HepG2 (cell line): ENCODE measurements around the gene TRIM72. TPM values are rescaled to one million over a fixed set of nuclear protein-coding genes. Genes with fewer than 3 reads are reported as not detected.

Experiments
- ATF4 ChIP-seq, 2 experiments: fragments of 450-650 bp in 1 of 2; sonication (generic) in 1 of 2; formaldehyde crosslinking; IDR thresholded peaks; 2 replicates each; pipeline versions ENCODE4 v1.5.0 to v1.8.0; 2020 to 2022; ENCODE audit warnings: mild to moderate bottlenecking in 1 of 2, missing genetic modification reagents in 1 of 2
- FOXP4 ChIP-seq: sonication (generic); formaldehyde crosslinking; IDR thresholded peaks from 2 replicates; pipeline ENCODE4 v1.4.0; 2020; ENCODE audit warnings: missing genetic modification reagents
- GABPB1 ChIP-seq: IDR thresholded peaks from 2 replicates; pipeline ENCODE4 v1.6.1; 2016; ENCODE audit warnings: mild to moderate bottlenecking, missing genetic modification reagents, moderate library complexity, missing compliant biosample characterization
- KLF12 ChIP-seq: sonication (generic); formaldehyde crosslinking; IDR thresholded peaks from 2 replicates; pipeline ENCODE4 v1.4.0; 2020; ENCODE audit warnings: missing genetic modification reagents, borderline replicate concordance
- KLF6 ChIP-seq: IDR thresholded peaks from 2 replicates; pipeline ENCODE4 v1.8.0; 2016; ENCODE audit warnings: missing biosample characterization, missing genetic modification reagents
- LBX2 ChIP-seq: sonication (generic); formaldehyde crosslinking; IDR thresholded peaks from 2 replicates; pipeline ENCODE4 v1.5.0; 2020; ENCODE audit warnings: missing genetic modification reagents, mild to moderate bottlenecking, borderline replicate concordance
- MXI1 ChIP-seq: IDR thresholded peaks from 3 replicates; pipeline ENCODE4 v1.6.1; 2012; ENCODE audit warnings: low read depth, low read length, inconsistent platforms, borderline replicate concordance
- POLR2A ChIP-seq, 2 experiments: IDR thresholded peaks; 2 replicates each; pipeline ENCODE4 v1.6.1; 2011; ENCODE audit warnings: low read depth in 2 of 2, low read length in 2 of 2, mild to moderate bottlenecking in 1 of 2, moderate library complexity in 1 of 2; ENCODE audit not compliant: insufficient read depth in 1 of 2
- POLR2AphosphoS2 ChIP-seq: IDR thresholded peaks from 2 replicates; pipeline ENCODE4 v1.6.1; 2011; ENCODE audit warnings: low read depth, low read length, improper control_type of control experiment
- RBAK ChIP-seq: sonication (generic); formaldehyde crosslinking; IDR thresholded peaks from 2 replicates; pipeline ENCODE4 v1.5.1; 2020; ENCODE audit warnings: mild to moderate bottlenecking, missing genetic modification reagents
- SNAPC2 ChIP-seq: sonication (generic); formaldehyde crosslinking; IDR thresholded peaks from 2 replicates; pipeline ENCODE4 v1.8.1; 2022; ENCODE audit warnings: mild to moderate bottlenecking, missing genetic modification reagents
- SRF ChIP-seq: IDR thresholded peaks from 2 replicates; pipeline ENCODE4 v1.6.1; 2011; ENCODE audit warnings: mild to moderate bottlenecking, low read depth, low read length, moderate library complexity
- TOPORS ChIP-seq: sonication (generic); formaldehyde crosslinking; IDR thresholded peaks from 2 replicates; pipeline ENCODE4 v1.8.0; 2023; ENCODE audit warnings: mild to moderate bottlenecking, missing genetic modification reagents
- U2AF1 ChIP-seq: fragments of 200-400 bp; formaldehyde crosslinking; optimal IDR thresholded peaks from 2 replicates; pipeline ENCODE3; 2017; ENCODE audit warnings: mild to moderate bottlenecking, low read depth, low read length
- UBTF ChIP-seq: sonication (generic); formaldehyde crosslinking; IDR thresholded peaks from 2 replicates; pipeline ENCODE4 v1.4.0; 2020; ENCODE audit warnings: mild to moderate bottlenecking, missing genetic modification reagents
- ZC3H4 ChIP-seq: sonication (generic); formaldehyde crosslinking; IDR thresholded peaks from 2 replicates; pipeline ENCODE4 v1.4.0; 2020; ENCODE audit warnings: missing genetic modification reagents, borderline replicate concordance
- ZNF121 ChIP-seq: sonication (generic); formaldehyde crosslinking; IDR thresholded peaks from 2 replicates; pipeline ENCODE4 v1.5.0; 2020; ENCODE audit warnings: mild to moderate bottlenecking, missing genetic modification reagents
- ZNF605 ChIP-seq: sonication (generic); formaldehyde crosslinking; IDR thresholded peaks from 2 replicates; pipeline ENCODE4 v1.8.0; 2022; ENCODE audit warnings: mild to moderate bottlenecking, missing genetic modification reagents
- ZNF891 ChIP-seq: sonication (generic); formaldehyde crosslinking; IDR thresholded peaks from 2 replicates; pipeline ENCODE4 v1.5.0; 2020; ENCODE audit warnings: mild to moderate bottlenecking, missing genetic modification reagents
- ZSCAN5A ChIP-seq: sonication (generic); formaldehyde crosslinking; IDR thresholded peaks from 2 replicates; pipeline ENCODE4 v1.8.0; 2022; ENCODE audit warnings: mild to moderate bottlenecking, missing genetic modification reagents, borderline replicate concordance
- polyA plus RNA-seq, 8 experiments: library from polyadenylated mRNA; depleted of rRNA in 3 of 8; stranded (reverse) in 7 of 8; unstranded in 1 of 8; fragments of >200 nt; fragmentation: Illumina TruSeq in 4 of 8; extraction: Trizol in 4 of 8; gene quantifications; 2 replicates each; pipeline versions ENCODE4 v1.2.1 to v1.2.3, GENCODE V29; 2011 to 2016; ENCODE audit warnings: low read depth in 4 of 8, missing spikeins in 1 of 8, mixed read lengths in 1 of 8; ENCODE audit not compliant: insufficient read depth in 1 of 8
- total RNA-seq, 5 experiments: library from RNA; depleted of rRNA; stranded (reverse); fragments of >200 nt; fragmentation: Illumina TruSeq; extraction: Trizol; gene quantifications; 2 replicates each; pipeline ENCODE4 v1.2.3, GENCODE V29; 2016; ENCODE audit warnings: low read depth in 1 of 5
- TF ChIP-seq, protein P1 (sequence below): sonication (generic); formaldehyde crosslinking; IDR thresholded peaks from 2 replicates; pipeline ENCODE4 v1.8.1; 2023; ENCODE audit warnings: mild to moderate bottlenecking, missing genetic modification reagents

The TRIM72 gene
- total and polyA plus RNA-seq, 2 of the 13 experiments (the other 11 are each of a cell fraction or from before 2014, with no cell fraction given): not detected

DNA sequence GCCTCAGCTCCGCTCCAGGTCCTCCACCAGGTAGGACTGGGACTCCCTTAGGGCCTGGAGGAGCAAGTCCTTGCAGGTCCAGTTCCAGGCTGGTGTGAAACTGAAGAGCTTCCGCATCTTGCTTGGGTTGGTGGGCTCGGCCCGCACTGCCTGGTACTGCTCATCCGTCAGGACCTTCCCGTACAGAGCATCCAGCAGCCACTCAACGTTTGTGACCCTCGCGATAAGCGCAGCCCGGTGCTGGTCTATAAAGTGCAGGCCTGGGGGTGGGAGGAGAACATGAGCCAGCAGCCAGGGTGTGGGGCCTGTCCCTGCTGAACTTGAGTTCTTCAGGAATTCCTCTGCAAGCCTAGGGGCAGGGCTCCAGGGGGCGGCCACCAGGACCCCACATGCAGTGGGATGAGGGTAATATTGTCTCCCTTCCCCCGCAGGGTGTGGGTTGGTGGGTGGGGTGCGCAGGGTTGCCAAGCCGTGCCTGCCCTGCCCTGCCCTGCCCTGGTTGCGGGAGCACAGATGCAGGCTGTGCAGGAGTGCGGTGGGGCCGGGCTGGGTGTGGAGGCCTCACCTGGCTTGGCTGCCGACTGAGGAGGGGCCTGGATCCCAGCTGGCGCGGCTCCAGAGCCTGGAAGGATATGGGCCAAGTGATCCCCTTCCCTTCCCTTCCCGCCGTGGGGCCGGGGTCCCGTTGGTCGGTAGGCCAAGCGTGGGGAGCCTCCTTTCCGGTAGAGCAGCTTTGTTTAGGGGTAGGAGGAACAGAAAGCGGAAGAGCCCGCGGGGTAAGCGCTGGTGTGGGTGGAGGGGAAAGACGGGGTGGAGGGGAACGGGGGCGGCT, 12.1 kb upstream of the TRIM72 start (continued):
- TF ChIP-seq FOXP4 (CRISPR knock-in tag): no peak
- TF ChIP-seq ZC3H4 (CRISPR knock-in tag): peak; percentile 32; the same call in 1 of the 2 replicates
- no peak for TF ChIP-seq ATF4 (CRISPR knock-in tag; IDR thresholded peaks at IDR 0.05)
- TF ChIP-seq POLR2A (IDR thresholded peaks at IDR 0.05; ENCODE audit: insufficient read depth in 1 of 2, low read depth in 2 of 2, low read length in 2 of 2): peak in 1 of 2 experiments; percentile 3; a peak in 2 of 4 replicates
- TF ChIP-seq KLF12: no peak
- TF ChIP-seq LBX2 (CRISPR knock-in tag): peak; percentile 38; the same call in 1 of the 2 replicates
- TF ChIP-seq MXI1: 0 out of 3 replicates have a peak, but pooled peaks have one; percentile 21
- TF ChIP-seq, protein P1, sequence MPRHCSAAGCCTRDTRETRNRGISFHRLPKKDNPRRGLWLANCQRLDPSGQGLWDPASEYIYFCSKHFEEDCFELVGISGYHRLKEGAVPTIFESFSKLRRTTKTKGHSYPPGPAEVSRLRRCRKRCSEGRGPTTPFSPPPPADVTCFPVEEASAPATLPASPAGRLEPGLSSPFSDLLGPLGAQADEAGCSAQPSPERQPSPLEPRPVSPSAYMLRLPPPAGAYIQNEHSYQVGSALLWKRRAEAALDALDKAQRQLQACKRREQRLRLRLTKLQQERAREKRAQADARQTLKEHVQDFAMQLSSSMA: peak; percentile 90
- peak; percentile 45; the same call in 1 of the 2 replicates for TF ChIP-seq ZNF605
- peak; percentile 27; the same call in 1 of the 2 replicates for TF ChIP-seq GABPB1 (CRISPR knock-in tag)
- no peak for TF ChIP-seq SNAPC2 (CRISPR knock-in tag)
- 0 out of 2 replicates have a peak, but pooled peaks have one; percentile 41 for TF ChIP-seq ZSCAN5A (CRISPR knock-in tag)
- TF ChIP-seq UBTF (CRISPR knock-in tag): no peak
- peak; percentile 67; the same call in 1 of the 2 replicates for TF ChIP-seq TOPORS (CRISPR knock-in tag)
- TF ChIP-seq RBAK (CRISPR knock-in tag): no peak
- TF ChIP-seq SRF: no peak
- TF ChIP-seq KLF6 (CRISPR knock-in tag): no peak
- peak; percentile 81 for TF ChIP-seq POLR2AphosphoS2
- TF ChIP-seq ZNF891: peak; percentile 15; the same call in 1 of the 2 replicates
- no peak for TF ChIP-seq ZNF121 (CRISPR knock-in tag)
- TF ChIP-seq U2AF1: no peak
